Fibroblast of lung (primary cell): ENCODE data around the gene CDC37.

Experiments used
- EZH2 ChIP-seq: IDR thresholded peaks from 2 replicates; pipeline ENCODE4 v1.5.1; 2012; ENCODE audit warnings: low read length, control low read depth, mild to moderate bottlenecking; ENCODE audit errors: missing control alignments
- TF ChIP-seq, protein P1 (sequence below), 2 donors: IDR thresholded peaks in 1 of 2; conservative IDR thresholded peaks in 1 of 2; 1 replicate in 1 of 2; 2 replicates in 1 of 2; pipeline ENCODE4 v1.5.1; 2011 to 2012; ENCODE audit warnings: low read length in 2 of 2, control low read depth in 1 of 2, inconsistent platforms in 1 of 2, low read depth in 1 of 2, mild to moderate bottlenecking in 1 of 2

DNA sequence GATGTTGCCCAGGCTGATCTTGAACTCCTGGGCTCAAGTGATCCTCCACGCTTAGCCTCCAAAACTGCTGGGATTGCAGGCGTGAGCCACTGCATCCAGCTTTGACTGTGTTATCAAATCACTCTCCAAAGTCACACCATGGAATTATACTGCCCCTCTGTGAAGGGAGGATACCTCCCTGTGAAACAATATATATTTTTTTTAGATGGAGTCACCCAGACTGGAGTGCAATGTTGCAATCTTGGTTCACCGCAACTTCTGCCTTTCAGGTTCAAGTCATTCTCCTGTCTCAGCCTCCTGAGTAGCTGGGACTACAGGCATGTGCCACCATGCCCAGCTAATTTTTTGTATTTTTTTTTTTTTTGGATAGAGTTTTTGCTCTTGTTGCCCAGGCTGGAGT lies 30.7 kb downstream of the CDC37 start:
- TF ChIP-seq, protein P1, sequence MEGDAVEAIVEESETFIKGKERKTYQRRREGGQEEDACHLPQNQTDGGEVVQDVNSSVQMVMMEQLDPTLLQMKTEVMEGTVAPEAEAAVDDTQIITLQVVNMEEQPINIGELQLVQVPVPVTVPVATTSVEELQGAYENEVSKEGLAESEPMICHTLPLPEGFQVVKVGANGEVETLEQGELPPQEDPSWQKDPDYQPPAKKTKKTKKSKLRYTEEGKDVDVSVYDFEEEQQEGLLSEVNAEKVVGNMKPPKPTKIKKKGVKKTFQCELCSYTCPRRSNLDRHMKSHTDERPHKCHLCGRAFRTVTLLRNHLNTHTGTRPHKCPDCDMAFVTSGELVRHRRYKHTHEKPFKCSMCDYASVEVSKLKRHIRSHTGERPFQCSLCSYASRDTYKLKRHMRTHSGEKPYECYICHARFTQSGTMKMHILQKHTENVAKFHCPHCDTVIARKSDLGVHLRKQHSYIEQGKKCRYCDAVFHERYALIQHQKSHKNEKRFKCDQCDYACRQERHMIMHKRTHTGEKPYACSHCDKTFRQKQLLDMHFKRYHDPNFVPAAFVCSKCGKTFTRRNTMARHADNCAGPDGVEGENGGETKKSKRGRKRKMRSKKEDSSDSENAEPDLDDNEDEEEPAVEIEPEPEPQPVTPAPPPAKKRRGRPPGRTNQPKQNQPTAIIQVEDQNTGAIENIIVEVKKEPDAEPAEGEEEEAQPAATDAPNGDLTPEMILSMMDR (conservative IDR thresholded peaks at IDR 0.05 in 1 of 2, IDR thresholded peaks at IDR 0.05 in 1 of 2; ENCODE audit: low read depth in 1 of 2, low read length in 2 of 2): no peak
- TF ChIP-seq EZH2: no peak
